Activated naive CD4-positive, alpha-beta T cell treated with anti-CD3 and anti-CD28 coated beads, Interleukin-2, amount 50 U/mL, for 72 hours (primary cell): ENCODE results near the gene BST1. TPM values are rescaled to one million over a fixed set of nuclear protein-coding genes. Genes with fewer than 3 reads are reported as not detected.

Source experiments
- ATAC-seq, 2 donors: fragments of 150-1000 bp; cut with Tn5 transposase; 2 replicates each; pipeline ENCODE4 v1.10.0; 2021; ENCODE audit warnings: mild to moderate bottlenecking in 2 of 2, moderate library complexity in 2 of 2
- DNase-seq, 2 donors: peaks; one replicate each; pipeline ENCODE4 v3.0.0; 2021 to 2022; ENCODE audit warnings: low spot score in 2 of 2
- H3K27ac Mint-ChIP-seq, 2 donors: one replicate each; pipeline ENCODE4 v1.8.0; 2022; ENCODE audit warnings: mild to moderate bottlenecking in 2 of 2, mixed read lengths in 2 of 2
- H3K36me3 Mint-ChIP-seq, 2 donors: one replicate each; pipeline ENCODE4 v1.8.0; 2022; ENCODE audit warnings: mixed read lengths in 2 of 2
- H3K9me3 Mint-ChIP-seq, 2 donors: one replicate each; pipeline ENCODE4 v1.8.0; 2022; ENCODE audit warnings: mixed read lengths in 2 of 2
- total RNA-seq, 2 donors: library from RNA; stranded (reverse); gene quantifications; one replicate each; pipeline ENCODE4 v1.2.3, GENCODE V29; 2022

The BST1 gene
- total RNA-seq, 2 donors from 2014 or later: 0.39 to 0.82 TPM

DNA sequence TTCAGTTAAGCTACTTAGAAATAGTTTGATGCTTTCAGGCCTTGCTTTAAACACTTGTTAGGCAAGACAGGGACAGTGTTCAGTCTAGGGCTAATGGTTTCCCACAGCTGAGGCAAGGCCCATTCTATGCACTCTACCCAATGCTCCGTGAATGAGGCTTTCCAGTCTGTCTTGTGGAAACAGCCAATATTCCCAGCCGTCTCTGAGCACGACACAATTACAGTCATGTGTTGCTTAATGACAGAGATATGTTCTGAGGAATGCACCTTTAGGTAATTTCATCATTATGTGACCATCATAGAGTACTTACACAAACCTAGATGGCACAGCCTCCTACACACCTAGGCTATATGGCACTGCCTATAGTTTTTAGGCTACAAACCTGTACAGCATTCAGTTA lies 30.8 kb upstream of the BST1 start:
- DNase-seq (no peak), ATAC-seq (no peak)
- H3K36me3 Mint-ChIP-seq: peaks cover 0 to 20% of the 10 kb centered on the region in 2 donors
- no peak overlapping the region for H3K27ac Mint-ChIP-seq
- no peaks in the 10 kb centered on the region for H3K9me3 Mint-ChIP-seq

DNA sequence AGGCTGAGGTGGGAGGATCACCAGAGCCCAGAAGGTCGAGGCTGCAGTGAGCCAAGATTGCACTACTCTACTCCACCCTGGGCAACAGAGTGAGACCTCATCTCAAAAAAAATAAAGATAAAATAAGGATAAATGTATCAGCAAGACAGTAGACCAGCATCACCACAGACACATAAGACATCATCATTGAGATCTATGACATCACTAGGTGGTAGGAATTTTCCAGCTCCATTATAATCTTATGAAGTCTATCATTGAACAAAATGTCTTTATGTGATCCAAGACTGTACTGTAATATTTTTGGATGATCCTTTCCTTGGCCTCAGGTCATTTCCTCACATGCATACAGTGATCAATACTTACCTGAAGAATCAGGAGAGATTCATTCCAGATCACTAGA lies 29.5 kb upstream of the BST1 start:
- Mint-ChIP-seq H3K36me3 (peaks cover 0 to 13% of the 10 kb centered on the region in 2 donors), H3K27ac (no peak overlapping the region), H3K9me3 (no peaks in the 10 kb centered on the region)
- ATAC-seq (no peak), DNase-seq (no peak)

DNA sequence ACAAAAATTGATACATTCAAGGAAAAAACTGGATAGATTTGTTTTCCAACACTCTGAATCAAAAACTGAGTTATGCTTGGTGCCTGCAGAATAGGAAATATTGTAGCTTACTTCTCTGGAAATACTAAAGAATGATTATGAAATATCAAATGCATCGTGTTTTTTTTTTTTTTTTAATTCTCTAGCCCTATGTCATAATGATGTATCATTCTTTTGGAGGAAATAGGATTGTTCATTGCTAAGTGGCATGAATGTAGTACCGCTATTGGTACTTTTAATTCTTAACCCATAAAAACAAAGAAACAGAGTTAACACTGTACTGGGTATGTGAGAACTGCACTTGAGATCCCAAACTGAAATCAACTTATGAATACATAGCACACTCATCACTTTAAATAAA lies 28.8 kb upstream of the BST1 start:
- no peaks in the 10 kb centered on the region for H3K9me3 Mint-ChIP-seq
- H3K27ac Mint-ChIP-seq: no peak overlapping the region
- ATAC-seq: no peak
- peaks cover 0 to 13% of the 10 kb centered on the region in 2 donors for H3K36me3 Mint-ChIP-seq
- DNase-seq: no peak

GRCh38 chr4:15674926-15675325 lies 27.9 kb upstream of the BST1 start:
- Mint-ChIP-seq H3K36me3 (peaks cover 4 to 19% of the 10 kb centered on the region in 2 donors), H3K9me3 (no peaks in the 10 kb centered on the region), H3K27ac (no peak overlapping the region)
- ATAC-seq (no peak), DNase-seq (no peak)

- no peak for ATAC-seq
- Mint-ChIP-seq H3K27ac (no peak overlapping the region), H3K9me3 (no peaks in the 10 kb centered on the region), H3K36me3 (peaks cover 8 to 23% of the 10 kb centered on the region in 2 donors)
- no peak for DNase-seq
Measured at GRCh38 chr4:15675356-15675755, 27.5 kb upstream of the BST1 start.

GRCh38 chr4:15676039-15676438 lies 26.8 kb upstream of the BST1 start:
- Mint-ChIP-seq H3K27ac (no peak overlapping the region), H3K36me3 (peaks cover 8 to 23% of the 10 kb centered on the region in 2 donors), H3K9me3 (no peaks in the 10 kb centered on the region)
- ATAC-seq: no peak
- no peak for DNase-seq

DNA sequence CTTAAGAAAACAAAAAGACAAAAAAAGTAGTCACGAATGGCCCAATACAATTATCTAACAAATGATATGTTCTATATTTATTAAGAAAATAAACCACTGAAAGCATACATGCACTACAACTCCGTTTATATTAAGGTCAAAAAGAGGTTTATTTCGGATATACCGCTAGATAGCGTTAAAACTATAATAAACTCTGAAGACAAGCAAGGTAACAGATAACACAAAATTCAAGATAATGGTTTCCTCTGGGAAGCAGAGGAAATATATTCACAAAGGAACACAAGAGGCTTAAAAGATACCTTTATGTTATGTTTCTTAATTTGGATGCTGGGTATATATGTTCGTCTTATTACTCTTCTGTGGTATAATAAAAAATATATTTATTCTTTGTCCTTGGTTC lies 26.0 kb upstream of the BST1 start:
- Mint-ChIP-seq H3K36me3 (peaks cover 13 to 24% of the 10 kb centered on the region in 2 donors), H3K27ac (no peak overlapping the region), H3K9me3 (no peaks in the 10 kb centered on the region)
- ATAC-seq (no peak), DNase-seq (no peak)

- Mint-ChIP-seq H3K27ac (no peak overlapping the region), H3K36me3 (peaks cover 18 to 24% of the 10 kb centered on the region in 2 donors), H3K9me3 (no peaks in the 10 kb centered on the region)
- ATAC-seq (no peak), DNase-seq (no peak)
Measured at GRCh38 chr4:15677507-15677988, 25.3 kb upstream of the BST1 start.

- DNase-seq (no peak), ATAC-seq (no peak)
- no peaks in the 10 kb centered on the region for H3K9me3 Mint-ChIP-seq
- H3K36me3 Mint-ChIP-seq: peaks cover 19 to 32% of the 10 kb centered on the region in 2 donors
- H3K27ac Mint-ChIP-seq: peak overlapping the region; percentile 98 to 99
Measured at GRCh38 chr4:15681067-15681371, 21.8 kb upstream of the BST1 start.

- Mint-ChIP-seq H3K36me3 (peaks cover 19 to 38% of the 10 kb centered on the region in 2 donors), H3K9me3 (no peaks in the 10 kb centered on the region), H3K27ac (peak within 1 kb of the TSS; percentile 98 to 99)
- DNase-seq: peak; percentile 100
- peak; percentile 95 to 98 for ATAC-seq
Measured at GRCh38 chr4:15681372-15682241, 21.3 kb upstream of the BST1 start, which contains the start of gene FAM200B. Gene FAM200B (plus strand): TSS chr4:15681827. CDS start chr4:15686978, 5,151 bp downstream.

DNA sequence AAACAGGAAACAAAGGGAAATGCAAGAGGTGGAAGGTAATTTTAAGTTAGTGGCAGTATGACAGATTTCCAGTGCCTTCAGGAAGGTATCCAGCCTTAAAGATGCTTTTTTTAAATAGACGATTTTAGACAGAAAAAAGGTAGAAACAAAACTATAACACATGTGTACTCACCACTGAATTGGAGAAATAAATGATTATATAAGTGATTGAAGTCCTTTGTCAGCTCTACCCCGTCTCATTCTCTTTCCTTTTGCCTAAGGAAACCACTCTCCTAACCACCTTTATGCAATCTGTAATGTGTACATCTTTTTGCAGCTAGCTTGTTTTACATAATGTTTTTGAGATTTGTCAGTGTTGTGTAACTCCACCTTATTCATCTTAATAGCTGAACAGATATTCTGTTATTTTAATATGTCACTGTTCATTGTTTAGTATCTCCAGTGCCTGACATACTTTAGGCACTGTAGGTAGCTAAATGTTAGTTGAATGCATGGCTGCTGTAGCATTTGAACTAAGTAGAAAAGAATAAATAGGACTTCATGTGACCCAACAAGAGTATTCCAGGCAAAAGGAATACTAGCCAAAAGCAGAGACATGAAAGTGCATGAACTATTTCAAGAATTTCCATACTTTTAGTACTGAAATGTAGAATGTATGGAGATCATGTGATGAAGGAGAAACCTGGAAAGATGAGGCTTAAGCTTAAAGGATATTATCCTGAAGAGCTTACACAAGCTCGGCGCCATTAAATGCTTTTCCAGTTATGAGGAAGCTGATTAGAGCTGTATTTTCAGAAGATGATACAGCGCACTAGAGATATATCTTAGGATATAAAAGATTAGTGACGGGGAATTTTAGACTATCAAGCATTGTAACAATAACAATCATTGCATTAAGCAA lies 20.4 kb upstream of the BST1 start:
- Mint-ChIP-seq H3K27ac (peak overlapping the region; percentile 98 to 99), H3K36me3 (peaks cover 19 to 47% of the 10 kb centered on the region in 2 donors), H3K9me3 (no peaks in the 10 kb centered on the region)
- ATAC-seq: no peak
- DNase-seq: no peak

DNA sequence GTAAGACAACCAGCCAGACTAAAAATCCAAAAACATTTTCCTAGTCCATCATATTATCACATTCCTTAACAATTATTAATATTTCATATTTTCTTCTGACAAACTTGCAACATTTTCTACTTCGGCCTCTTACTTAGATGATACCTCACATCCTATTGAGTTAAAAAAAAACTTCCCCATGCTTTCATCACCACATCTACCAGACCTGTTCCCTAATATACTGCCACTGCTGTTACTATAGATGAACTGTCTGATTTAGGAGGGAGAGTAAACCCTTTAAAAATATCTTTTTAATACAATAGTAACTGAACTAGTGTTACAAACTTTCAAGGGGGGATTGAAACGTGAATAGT lies 19.7 kb upstream of the BST1 start:
- H3K9me3 Mint-ChIP-seq: no peaks in the 10 kb centered on the region
- DNase-seq (no peak), ATAC-seq (no peak)
- H3K27ac Mint-ChIP-seq: no peak overlapping the region
- H3K36me3 Mint-ChIP-seq: peaks cover 19 to 53% of the 10 kb centered on the region in 2 donors

DNA sequence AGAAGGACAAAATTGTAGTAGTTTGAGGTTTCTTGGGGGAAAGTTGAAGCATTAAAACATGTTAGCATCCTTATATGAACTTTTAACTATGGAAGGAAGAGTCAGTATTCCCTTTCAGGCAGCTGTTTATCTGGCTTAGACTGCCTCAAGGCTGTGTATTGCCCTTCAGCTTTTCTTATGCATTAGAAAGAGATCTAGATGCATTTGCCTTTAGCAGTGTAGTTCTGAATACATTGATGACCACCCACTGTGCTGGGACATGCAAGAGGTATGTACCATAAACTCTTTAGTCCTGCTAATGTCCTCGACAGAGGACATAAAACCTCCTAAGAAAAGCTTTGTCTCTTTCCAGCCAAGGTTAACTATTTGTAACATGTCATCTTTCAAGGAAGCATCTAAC lies 18.4 kb upstream of the BST1 start:
- Mint-ChIP-seq H3K27ac (no peak overlapping the region), H3K9me3 (no peaks in the 10 kb centered on the region), H3K36me3 (peaks cover 19 to 55% of the 10 kb centered on the region in 2 donors)
- DNase-seq: no peak
- no peak for ATAC-seq

DNA sequence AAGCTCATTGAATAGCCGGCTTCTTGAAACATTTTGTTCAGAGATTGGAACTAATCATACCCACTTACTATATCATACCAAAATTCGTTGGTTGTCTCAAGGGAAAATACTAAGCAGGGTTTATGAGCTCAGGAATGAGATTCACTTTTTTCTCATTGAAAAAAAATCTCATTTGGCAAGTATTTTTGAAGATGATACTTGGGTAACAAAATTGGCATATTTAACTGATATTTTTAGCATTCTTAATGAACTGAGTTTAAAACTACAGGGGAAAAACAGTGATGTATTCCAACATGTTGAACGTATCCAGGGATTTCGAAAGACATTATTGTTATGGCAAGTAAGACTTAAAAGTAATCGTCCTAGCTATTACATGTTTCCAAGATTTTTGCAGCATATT lies 14.8 kb upstream of the BST1 start:
- no peak overlapping the region for H3K27ac Mint-ChIP-seq
- H3K9me3 Mint-ChIP-seq: no peaks in the 10 kb centered on the region
- DNase-seq: no peak
- H3K36me3 Mint-ChIP-seq: peaks cover 0 to 39% of the 10 kb centered on the region in 2 donors
- ATAC-seq: no peak

DNA sequence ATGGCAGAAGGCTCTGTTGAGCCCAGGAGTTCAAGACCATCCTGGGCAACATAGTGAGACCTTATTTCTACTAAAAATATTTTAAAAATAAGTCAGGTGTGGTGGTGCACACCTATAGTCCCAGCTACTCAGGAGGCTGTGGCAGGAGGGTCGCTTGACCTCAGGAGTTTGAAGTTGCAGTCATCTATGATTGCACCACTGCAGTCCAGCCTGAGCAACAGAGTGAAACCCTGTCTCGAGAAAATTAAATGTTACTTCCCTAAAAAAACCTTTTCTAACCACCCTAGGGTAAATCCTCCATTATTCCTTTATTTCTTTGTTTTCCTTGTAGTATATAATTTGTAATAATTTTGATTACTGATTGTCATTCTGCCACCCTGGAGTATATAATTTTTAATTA lies 13.3 kb upstream of the BST1 start:
- Mint-ChIP-seq H3K9me3 (no peaks in the 10 kb centered on the region), H3K36me3 (peaks cover 0 to 33% of the 10 kb centered on the region in 2 donors), H3K27ac (no peak overlapping the region)
- ATAC-seq: no peak
- DNase-seq: no peak

DNA sequence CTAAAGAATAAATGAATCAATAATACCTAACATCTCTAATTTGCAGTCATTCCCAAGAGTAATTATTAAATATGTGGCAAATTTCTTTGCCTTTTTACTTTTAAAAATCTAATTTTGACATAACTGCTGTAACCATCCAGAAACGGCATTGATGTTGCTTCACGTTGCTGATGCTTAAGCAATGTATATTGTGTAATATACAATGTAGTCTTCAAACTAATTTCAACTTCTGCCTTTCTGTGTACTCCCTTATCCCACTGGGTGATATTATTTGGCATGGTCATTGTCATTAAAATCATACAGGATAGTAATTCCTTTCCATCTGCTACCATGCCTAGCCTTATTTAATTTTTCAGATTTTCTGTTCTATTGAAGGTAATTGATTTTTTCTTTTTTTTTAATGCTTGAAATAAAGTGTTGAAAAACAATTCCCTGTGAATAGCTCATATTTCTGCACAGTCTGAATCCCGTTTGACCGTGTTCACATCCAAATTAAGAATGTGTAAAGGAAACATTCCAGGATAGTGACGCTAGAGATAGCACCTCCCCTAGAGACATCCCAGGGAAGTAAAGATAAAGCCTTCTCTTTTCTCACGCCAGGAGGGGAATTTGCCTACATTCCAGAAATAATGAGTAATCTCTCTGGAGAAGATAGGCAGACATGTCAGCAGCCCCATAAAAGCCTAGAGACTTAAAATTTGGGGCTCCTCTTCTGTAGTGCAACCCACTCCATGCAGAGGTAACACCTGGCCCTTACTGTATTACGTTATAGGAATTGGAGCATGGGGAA lies 12.7 kb upstream of the BST1 start:
- Mint-ChIP-seq H3K36me3 (peaks cover 0 to 29% of the 10 kb centered on the region in 2 donors), H3K27ac (no peak overlapping the region), H3K9me3 (no peaks in the 10 kb centered on the region)
- ATAC-seq: no peak
- DNase-seq: no peak
